GM21526 (cell line): Measurements from ENCODE around the gene TBCA.

Experiments used
- ATAC-seq: cut with Tn5 transposase; IDR thresholded peaks from one replicate; pipeline ENCODE4 v1.9.1; 2021; ENCODE audit warnings: moderate library complexity; ENCODE audit not compliant: unreplicated experiment, low FRiP score

The TBCA gene

GRCh38 chr5:77644371-77645157 lies 131.6 kb downstream of the TBCA start:
- ATAC-seq, result no peak

DNA sequence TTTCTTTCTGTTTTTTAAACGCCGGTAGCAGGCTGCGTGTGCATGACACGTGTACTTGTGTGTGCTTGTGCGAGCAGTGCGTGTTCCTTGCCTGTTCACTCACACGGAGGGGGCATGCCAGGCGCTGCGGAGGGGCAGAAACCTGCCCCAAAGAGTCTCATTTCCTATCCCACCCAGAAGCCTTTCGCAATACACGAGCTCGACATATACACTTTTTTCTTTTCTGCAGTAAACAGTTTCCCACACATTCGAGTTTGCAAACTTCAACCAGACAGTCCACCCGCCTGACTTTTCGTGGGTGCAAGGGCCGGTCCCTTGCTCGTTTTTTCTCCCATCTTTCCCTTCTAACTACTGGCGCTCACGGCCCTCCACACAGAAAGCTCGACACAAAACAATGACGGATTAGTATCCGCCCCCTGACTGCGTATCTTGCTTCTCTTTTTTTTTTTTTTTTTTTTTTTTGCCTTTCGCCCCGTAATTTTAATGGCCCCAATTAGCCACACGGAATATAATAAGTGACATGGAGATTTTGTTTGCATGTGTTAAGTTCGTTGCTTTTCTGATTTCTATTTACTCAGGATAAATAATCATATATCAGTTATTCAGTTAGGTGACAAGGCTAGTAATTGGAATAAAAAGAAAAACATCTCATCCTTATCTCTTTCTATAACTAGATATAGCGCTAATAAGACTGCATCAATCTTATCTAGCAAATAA lies 132.3 kb downstream of the TBCA start:
- no peak for ATAC-seq

DNA sequence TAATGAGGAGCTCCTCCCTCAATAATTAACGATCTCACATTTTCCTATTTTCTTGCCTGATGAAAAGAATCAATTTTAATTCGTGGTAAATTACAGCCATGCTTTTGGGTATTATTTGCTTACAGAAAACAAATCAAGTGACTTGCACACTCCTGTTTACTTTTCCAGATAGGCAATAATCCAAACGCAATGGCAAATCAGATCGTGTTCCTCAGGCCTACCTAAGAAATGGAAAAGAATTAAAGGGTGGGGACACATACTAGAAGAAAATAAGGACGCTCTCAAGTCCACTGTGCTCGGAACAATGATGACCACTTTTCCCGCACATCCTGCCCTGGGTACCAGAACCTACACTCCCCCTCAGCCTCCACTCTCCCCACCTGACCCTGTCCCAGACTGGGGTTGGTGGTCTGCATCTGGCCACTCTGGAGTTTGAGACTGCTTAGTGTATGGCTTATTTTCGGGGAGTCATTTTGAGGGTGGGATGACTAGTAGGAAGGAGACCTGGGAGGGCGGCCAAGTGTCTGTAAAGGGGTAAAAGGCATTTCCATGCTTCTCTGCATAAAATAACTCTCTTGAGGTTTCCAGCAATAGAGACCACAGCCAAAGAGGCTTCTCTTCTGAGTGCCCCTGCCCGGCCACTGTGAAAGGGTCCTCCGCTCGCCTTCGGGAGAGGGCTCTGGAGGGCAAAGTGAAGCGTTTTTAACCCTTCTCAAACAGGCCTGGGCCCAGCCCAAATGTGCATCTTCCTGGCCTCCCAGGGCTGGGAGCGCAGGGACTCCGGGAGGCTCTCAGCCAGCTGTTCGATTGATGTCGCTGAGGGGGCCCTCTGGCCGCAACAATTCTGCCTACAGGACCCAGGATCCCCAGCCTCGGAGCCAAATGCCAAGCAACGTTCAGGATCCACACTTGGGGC lies 133.1 kb downstream of the TBCA start:
- no peak for ATAC-seq

GRCh38 chr5:77641963-77642737 lies 134.0 kb downstream of the TBCA start:
- ATAC-seq, result no peak

- ATAC-seq, result no peak
Measured at GRCh38 chr5:77641397-77641943, 134.7 kb downstream of the TBCA start.
